ENCODE measurements around the gene GOT2. TPM values are rescaled to one million over a fixed set of nuclear protein-coding genes. Genes with fewer than 3 reads are reported as not detected.
A peak's percentile ranks its signal among the peaks of the same experiment; 100 is the strongest.
"Not testable (repeated sequence)": the region's sequence is repeated elsewhere in the genome, so short reads cannot be mapped to it uniquely, and the experiment has no call there.

GOT2 gene
- total and polyA plus RNA-seq, 10 donors = 26.8 to 59.2 (median 41.0) TPM

DNA sequence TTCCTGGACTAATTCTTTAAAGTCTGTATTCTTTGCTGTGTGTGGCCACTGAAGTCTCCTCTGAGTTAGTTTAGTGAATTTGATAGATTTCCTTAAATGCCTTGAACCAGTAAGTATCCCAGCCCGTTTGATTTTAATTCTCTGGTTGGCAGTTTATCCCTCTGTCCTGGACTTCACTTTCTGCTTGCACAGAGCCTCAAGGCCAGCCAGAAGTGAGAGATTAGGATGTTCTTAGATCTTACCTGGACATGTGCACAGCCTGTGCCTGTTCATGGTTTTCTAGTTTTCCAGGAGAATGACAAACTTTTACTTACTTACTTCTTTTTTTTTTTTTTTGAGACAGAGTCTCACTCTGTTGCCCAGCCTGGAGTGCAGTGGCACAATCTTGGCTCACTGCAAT lies 38.7 kb downstream of the GOT2 start:
- DNase-seq = no peak
- Histone ChIP-seq H3K36me3 (no peaks in the 10 kb centered on the region), H3K27ac (no peak overlapping the region), H3K27me3 (replicated peaks in 1 of 7) (no peaks in the 10 kb centered on the region), H3K4me3 (no peak overlapping the region), H3K9me3 (peaks cover 0 to 13% (median 7%) of the 10 kb centered on the region in 8 donors), H3K4me1 (no peaks in the 10 kb centered on the region)
- WGBS, 5 donors = 63 to 75% (median 68%) methylated on average over 1 of the region's 1 CpG
- TF ChIP-seq CTCF (IDR thresholded peaks at IDR 0.05 in 8 of 11, conservative IDR thresholded peaks at IDR 0.05 in 3 of 11) (no peak), POLR2AphosphoS5 (IDR thresholded peaks at IDR 0.05) (no peak), POLR2A (IDR thresholded peaks at IDR 0.05) (no peak)
- intact Hi-C loops (cut with DNase I; ENCODE audit: low total_unique reads) = no loop called here

DNA sequence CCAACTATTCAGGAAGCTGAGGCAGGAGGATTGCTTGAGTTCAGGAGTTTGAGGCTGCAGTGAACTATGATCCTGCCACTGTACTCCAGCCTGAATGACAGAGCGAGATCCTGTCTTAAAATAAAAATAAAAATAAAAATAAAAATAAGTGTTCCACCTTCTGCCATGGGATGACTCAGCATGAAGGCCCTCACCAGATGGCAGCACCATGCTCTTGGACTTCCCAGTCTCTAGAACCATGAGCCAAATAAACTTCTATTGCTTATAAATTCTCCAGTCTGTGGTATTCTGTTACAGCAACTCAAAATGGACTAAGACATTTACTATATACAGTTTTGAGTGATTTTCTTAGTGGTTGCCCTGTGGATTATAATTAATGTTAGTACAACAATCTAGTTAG lies 41.7 kb downstream of the GOT2 start:
- 37 to 100% (median 90%) methylated on average over 1 of the region's 1 CpG for WGBS, 5 donors
- H3K4me3 ChIP-seq = no peak overlapping the region
- TF ChIP-seq POLR2A (IDR thresholded peaks at IDR 0.05) (no peak), CTCF (IDR thresholded peaks at IDR 0.05 in 8 of 11, conservative IDR thresholded peaks at IDR 0.05 in 3 of 11) (no peak), POLR2AphosphoS5 (IDR thresholded peaks at IDR 0.05) (no peak)
- H3K27ac ChIP-seq = no peak overlapping the region
- DNase-seq = no peak
- H3K36me3 ChIP-seq = no peaks in the 10 kb centered on the region
- intact Hi-C loops (cut with DNase I; ENCODE audit: low total_unique reads) = no loop called here
- H3K4me1 ChIP-seq = no peaks in the 10 kb centered on the region
- peaks cover 0 to 13% (median 7%) of the 10 kb centered on the region in 8 donors for H3K9me3 ChIP-seq
- H3K27me3 ChIP-seq (replicated peaks in 1 of 7) = no peaks in the 10 kb centered on the region

DNA sequence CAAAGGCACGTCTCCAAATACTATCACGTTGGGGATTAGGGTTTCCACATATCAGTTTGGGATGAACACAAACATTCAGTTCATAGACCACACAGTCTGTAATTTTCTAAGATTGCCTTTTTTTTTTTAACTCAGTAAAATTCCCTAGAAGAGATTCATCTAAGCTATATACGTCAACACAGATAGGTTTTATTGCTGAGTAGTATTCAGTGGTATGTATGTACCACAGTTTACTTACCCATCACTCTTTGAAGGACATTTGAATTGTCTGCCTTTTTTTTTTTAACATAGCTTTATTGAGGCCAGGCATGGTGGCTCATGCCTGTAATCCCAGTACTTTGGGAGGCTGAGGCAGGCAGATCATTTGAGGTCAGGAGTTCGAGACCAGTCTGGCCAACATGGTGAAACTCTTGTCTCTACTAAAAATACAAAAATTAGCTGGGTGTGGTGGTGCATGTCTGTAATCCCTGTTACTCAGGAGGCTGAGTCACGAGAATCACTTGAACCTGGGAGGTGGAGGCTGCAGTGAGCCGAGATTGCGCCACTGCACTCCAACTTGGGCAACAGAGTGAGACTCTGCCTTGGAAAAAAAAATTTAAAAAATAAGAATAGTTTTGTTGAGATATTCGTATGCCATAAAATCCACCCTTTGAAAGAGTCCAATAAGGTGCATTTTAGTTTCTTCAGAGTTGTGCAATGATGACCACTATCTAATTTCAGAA lies 47.0 kb downstream of the GOT2 start:
- H3K27me3 ChIP-seq (replicated peaks in 1 of 7); H3K36me3 ChIP-seq; H3K4me3 ChIP-seq; H3K9me3 ChIP-seq; H3K27ac ChIP-seq; DNase-seq; intact Hi-C loops (cut with DNase I; ENCODE audit: low total_unique reads): not testable (repeated sequence)
- 79 to 85% (median 81%) methylated on average over 8 of the region's 8 CpGs for WGBS, 5 donors
- H3K4me1 ChIP-seq = peaks cover 11 to 30% (median 25%) of the 10 kb centered on the region in 6 donors

GRCh38 chr16:58685084-58685449 lies 49.0 kb downstream of the GOT2 start:
- no peak for TF ChIP-seq POLR2AphosphoS5 (IDR thresholded peaks at IDR 0.05)
- no peak for TF ChIP-seq CTCF (IDR thresholded peaks at IDR 0.05 in 8 of 11, conservative IDR thresholded peaks at IDR 0.05 in 3 of 11)
- TF ChIP-seq POLR2A (IDR thresholded peaks at IDR 0.05) = no peak
- DNase-seq = no peak

More at GRCh38 chr16:58685084-58685449, 49.0 kb downstream of the GOT2 start:
- H3K27ac ChIP-seq = peak overlapping the region in 5 of 8 donors; percentile 66 to 85 (median 80)
- no peaks in the 10 kb centered on the region for H3K9me3 ChIP-seq
- H3K36me3 ChIP-seq = peaks cover 0 to 16% (median under 1%) of the 10 kb centered on the region in 6 donors
- WGBS, 5 donors = 81 to 91% (median 85%) methylated on average over 6 of the region's 6 CpGs
- intact Hi-C loops (cut with DNase I; ENCODE audit: low total_unique reads) = no loop called here
- peak overlapping the region in 6 of 8 donors; percentile 74 to 95 (median 84) for H3K4me3 ChIP-seq
- H3K4me1 ChIP-seq = peaks cover 11 to 33% (median 26%) of the 10 kb centered on the region in 6 donors
- H3K27me3 ChIP-seq (replicated peaks in 1 of 7) = no peaks in the 10 kb centered on the region

Data from spleen (tissue), 11 donors.